ENCODE data around the gene TMEM134. TPM values are rescaled to one million over a fixed set of nuclear protein-coding genes. Genes with fewer than 3 reads are reported as not detected.

Gene TMEM134
- total and polyA plus RNA-seq, 9 of the 15 experiments (the other 6 are each of a cell fraction or from before 2014, with no cell fraction given), result 0.63 to 48.4 (median 10.7) TPM

GRCh38 chr11:67505605-67506396 is 36.8 kb upstream of the TMEM134 start:
- H2AFZ ChIP-seq (ENCODE audit: low read depth, low read length), result peak overlapping the region; percentile 52
- H3K4me3 ChIP-seq, result peak overlapping the region; percentile 73
- H3K4me1 ChIP-seq (replicated peaks in 1 of 2; ENCODE audit: control insufficient read depth in 2 of 2, insufficient read depth in 2 of 2, low read length in 2 of 2), result peaks cover 28 to 70% of the 10 kb centered on the region in 2 experiments
- H3K27ac ChIP-seq (ENCODE audit: extremely low read depth, low read depth, low read length), result peak overlapping the region; percentile 72
- DNase-seq (ENCODE audit: extremely low read depth in 1 of 4, low spot score in 3 of 4) (peak; percentile 59 to 88 (median 69)), FAIRE-seq (peak; percentile 77), ATAC-seq (peak; percentile 77)
- CTCF ChIA-PET (ENCODE audit: low intra/inter-chr PET ratio), result interaction anchor here (0.8 to 2.5 kb wide), 4 partner anchors 73 to 148 kb away, joined by 3 to 13 read pairs (median 4); partner anchors contain the start of gene PPP1CA
- WGBS (ENCODE audit: insufficient coverage, low coverage, missing lambda C conversion rate), result 15% methylated on average over 17 of the region's 17 CpGs
- H3K9ac ChIP-seq (ENCODE audit: insufficient read depth in 1 of 2, low read depth in 2 of 2, low read length in 2 of 2), result peak overlapping the region; percentile 82 to 87
- POLR2A ChIA-PET, result interaction anchor here (0.6 kb wide), 1 partner anchor 122 kb away, joined by 3 read pairs; no protein-coding TSS in a partner anchor
- no peaks in the 10 kb centered on the region for H3K9me3 ChIP-seq (replicated peaks; ENCODE audit: control insufficient read depth, insufficient read depth, low read depth, low read length)
- peaks cover 33% of the 10 kb centered on the region; the same call in 2 of the 3 replicates for H3K36me3 ChIP-seq (ENCODE audit: control insufficient read depth, insufficient read depth, low read length)
- H3K79me2 ChIP-seq (ENCODE audit: control insufficient read depth, insufficient read depth, low read length), result peaks cover 33% of the 10 kb centered on the region
- no peaks in the 10 kb centered on the region for H4K20me1 ChIP-seq (replicated peaks; ENCODE audit: control insufficient read depth, insufficient read depth, low read length)
- intact Hi-C loops (cut with micrococcal nuclease), result loop anchor here (2.0 to 5.0 kb wide), 5 partner anchors 34 to 148 kb away; partner anchors contain the start of genes GSTP1, PPP1CA and RPS6KB2
- no peaks in the 10 kb centered on the region for H3K27me3 ChIP-seq (ENCODE audit: control insufficient read depth in 2 of 2, insufficient read depth in 2 of 2, low read length in 2 of 2)
- in situ Hi-C loops (cut with MboI), result no loop called here
- H3K9me1 ChIP-seq (ENCODE audit: control insufficient read depth, insufficient read depth, low read length), result peaks cover 6% of the 10 kb centered on the region
- BruUV-seq (replicated peaks), result no TSS peak
- peak overlapping the region; percentile 61 for H3K4me2 ChIP-seq (ENCODE audit: insufficient read depth, low read length)
- TF ChIP-seq, protein P1, sequence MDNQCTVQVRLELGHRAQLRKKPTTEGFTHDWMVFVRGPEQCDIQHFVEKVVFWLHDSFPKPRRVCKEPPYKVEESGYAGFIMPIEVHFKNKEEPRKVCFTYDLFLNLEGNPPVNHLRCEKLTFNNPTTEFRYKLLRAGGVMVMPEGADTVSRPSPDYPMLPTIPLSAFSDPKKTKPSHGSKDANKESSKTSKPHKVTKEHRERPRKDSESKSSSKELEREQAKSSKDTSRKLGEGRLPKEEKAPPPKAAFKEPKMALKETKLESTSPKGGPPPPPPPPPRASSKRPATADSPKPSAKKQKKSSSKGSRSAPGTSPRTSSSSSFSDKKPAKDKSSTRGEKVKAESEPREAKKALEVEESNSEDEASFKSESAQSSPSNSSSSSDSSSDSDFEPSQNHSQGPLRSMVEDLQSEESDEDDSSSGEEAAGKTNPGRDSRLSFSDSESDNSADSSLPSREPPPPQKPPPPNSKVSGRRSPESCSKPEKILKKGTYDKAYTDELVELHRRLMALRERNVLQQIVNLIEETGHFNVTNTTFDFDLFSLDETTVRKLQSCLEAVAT (IDR thresholded peaks at IDR 0.05), result peak in 1 of 2 experiments; percentile 22; a peak in 1 of 4 replicates
- TF ChIP-seq CAMTA2 (CRISPR knock-in tag; conservative IDR thresholded peaks at IDR 0.05) (no peak), ZNF41 (CRISPR knock-in tag; conservative IDR thresholded peaks at IDR 0.05) (0 out of 2 replicates have a peak, but pooled peaks have one; percentile 14), SP1 (CRISPR knock-in tag; IDR thresholded peaks at IDR 0.05) (peak; percentile 29; the same call in 1 of the 2 replicates), HNRNPL (IDR thresholded peaks at IDR 0.05; ENCODE audit: low read depth, low read length) (peak; percentile 81), KDM4B (IDR thresholded peaks at IDR 0.05; ENCODE audit: borderline replicate concordance in 2 of 2, low read depth in 1 of 2) (0 out of 4 replicates have a peak, but pooled peaks of 1 of the 2 experiments have one; percentile 1), CC2D1A (IDR thresholded peaks at IDR 0.05) (peak; percentile 55; the same call in 1 of the 2 replicates), SREBF2 (CRISPR knock-in tag; IDR thresholded peaks at IDR 0.05) (no peak), STAG1 (CRISPR knock-in tag; IDR thresholded peaks at IDR 0.05; ENCODE audit: borderline replicate concordance) (peak; percentile 72)
- TF ChIP-seq, protein P2, sequence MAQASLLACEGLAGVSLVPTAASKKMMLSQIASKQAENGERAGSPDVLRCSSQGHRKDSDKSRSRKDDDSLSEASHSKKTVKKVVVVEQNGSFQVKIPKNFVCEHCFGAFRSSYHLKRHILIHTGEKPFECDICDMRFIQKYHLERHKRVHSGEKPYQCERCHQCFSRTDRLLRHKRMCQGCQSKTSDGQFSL (CRISPR knock-in tag; IDR thresholded peaks at IDR 0.05), result 0 out of 2 replicates have a peak, but pooled peaks have one; percentile 22
- TF ChIP-seq, protein P2 (tag; IDR thresholded peaks at IDR 0.05), result no peak
- TF ChIP-seq, protein P3, sequence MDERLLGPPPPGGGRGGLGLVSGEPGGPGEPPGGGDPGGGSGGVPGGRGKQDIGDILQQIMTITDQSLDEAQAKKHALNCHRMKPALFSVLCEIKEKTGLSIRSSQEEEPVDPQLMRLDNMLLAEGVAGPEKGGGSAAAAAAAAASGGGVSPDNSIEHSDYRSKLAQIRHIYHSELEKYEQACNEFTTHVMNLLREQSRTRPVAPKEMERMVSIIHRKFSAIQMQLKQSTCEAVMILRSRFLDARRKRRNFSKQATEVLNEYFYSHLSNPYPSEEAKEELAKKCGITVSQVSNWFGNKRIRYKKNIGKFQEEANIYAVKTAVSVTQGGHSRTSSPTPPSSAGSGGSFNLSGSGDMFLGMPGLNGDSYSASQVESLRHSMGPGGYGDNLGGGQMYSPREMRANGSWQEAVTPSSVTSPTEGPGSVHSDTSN (CRISPR knock-in tag; IDR thresholded peaks at IDR 0.05; ENCODE audit: low read depth), result no peak
- TF ChIP-seq, protein P3 (tag; conservative IDR thresholded peaks at IDR 0.05; ENCODE audit: low read depth), result no peak

Data from K562 (cell line).